Omental fat pad (tissue), 4 donors: ENCODE data around the gene PLXNA2. TPM values are rescaled to one million over a fixed set of nuclear protein-coding genes. Genes with fewer than 3 reads are reported as not detected.

Experiments used
- ATAC-seq: fragments of 150-250 bp; one replicate; pipeline ENCODE4 v1.9.1; 2016; ENCODE audit warnings: mild to moderate bottlenecking, moderate library complexity; ENCODE audit not compliant: low FRiP score
- DNase-seq: peaks from one replicate; pipeline ENCODE4 v3.0.0-alpha.2; 2019; ENCODE audit warnings: low spot score
- CTCF ChIP-seq, 3 donors: fragments of 450-650 bp; IDR thresholded peaks; one replicate each; pipeline ENCODE4 v1.5.1; 2016 to 2017; ENCODE audit warnings: antibody characterized with exemption in 3 of 3, mild to moderate bottlenecking in 3 of 3, moderate library complexity in 2 of 3
- total RNA-seq, 4 donors: library from RNA; depleted of rRNA; stranded (reverse); fragments of >200 nt; gene quantifications; one replicate each; pipeline ENCODE4 v1.1.0, GENCODE V29; 2016

PLXNA2 gene
- total RNA-seq, 4 donors from 2014 or later = 21.7 to 67.9 (median 36.8) TPM

DNA sequence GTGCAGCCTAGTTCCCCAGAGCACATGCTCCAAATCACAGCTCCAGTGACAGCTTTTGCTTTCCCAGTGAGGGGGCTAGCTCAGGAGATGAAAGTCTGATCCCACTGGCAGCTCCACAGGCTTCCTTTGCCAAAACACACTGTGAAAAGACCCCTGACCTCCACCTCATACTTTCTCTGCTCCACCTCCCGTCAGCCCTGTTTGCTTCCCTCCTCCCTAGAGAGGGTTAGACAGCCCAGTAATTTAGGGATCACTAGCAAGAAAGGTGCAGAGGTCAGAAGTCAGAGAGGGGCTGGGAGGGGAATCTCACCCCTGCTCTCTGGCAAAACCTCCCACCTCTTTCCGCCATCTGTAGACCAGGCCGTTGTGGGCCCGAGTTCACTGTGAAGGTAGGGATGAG is 62.8 kb downstream of the PLXNA2 start:
- ATAC-seq (no peak), DNase-seq (no peak)
- TF ChIP-seq CTCF (IDR thresholded peaks at IDR 0.05) = no peak

- ATAC-seq = no peak
- no peak for DNase-seq
- TF ChIP-seq CTCF (IDR thresholded peaks at IDR 0.05) = no peak
These were observed 63.8 kb downstream of the PLXNA2 start for GRCh38 chr1:208180421-208180820.

- TF ChIP-seq CTCF (IDR thresholded peaks at IDR 0.05) = no peak
- ATAC-seq (no peak), DNase-seq (no peak)
These were observed 64.2 kb downstream of the PLXNA2 start for GRCh38 chr1:208179961-208180409.

DNA sequence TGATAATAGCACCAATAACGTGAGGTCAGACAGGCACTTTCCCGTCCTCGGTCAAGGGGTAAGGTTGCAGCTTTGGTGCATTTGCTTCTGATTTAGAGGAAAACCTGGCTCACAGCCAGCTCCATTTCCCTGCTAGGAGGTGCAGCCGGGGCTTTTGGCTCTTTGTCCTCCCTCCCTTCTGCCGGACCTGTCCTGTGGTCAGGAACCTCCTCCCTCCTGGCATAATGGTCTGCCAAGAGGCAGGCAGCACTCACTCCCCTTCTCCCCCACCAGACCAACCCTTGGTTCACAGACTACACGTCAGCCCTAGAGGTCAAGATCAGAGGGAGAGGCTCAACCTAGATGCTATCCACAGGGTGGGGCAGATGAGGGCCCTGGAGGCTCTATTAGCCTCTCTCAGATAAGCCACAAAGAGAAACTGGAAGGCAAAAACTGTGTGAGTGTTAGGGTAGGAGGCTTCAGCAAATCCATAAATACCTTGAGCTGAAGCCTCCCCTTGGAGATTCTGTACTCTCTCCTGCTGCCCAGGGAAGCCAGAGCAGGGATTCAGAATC is 64.8 kb downstream of the PLXNA2 start:
- ATAC-seq (peak; percentile 18), DNase-seq (no peak)
- TF ChIP-seq CTCF (IDR thresholded peaks at IDR 0.05) = no peak

GRCh38 chr1:208178091-208178529 is 66.1 kb downstream of the PLXNA2 start:
- no peak for ATAC-seq
- no peak for DNase-seq
- no peak for TF ChIP-seq CTCF (IDR thresholded peaks at IDR 0.05)

- DNase-seq = no peak
- no peak for TF ChIP-seq CTCF (IDR thresholded peaks at IDR 0.05)
- ATAC-seq = no peak
These were observed 66.5 kb downstream of the PLXNA2 start for GRCh38 chr1:208177656-208178055.

GRCh38 chr1:208176649-208177048 is 67.5 kb downstream of the PLXNA2 start:
- DNase-seq (no peak), ATAC-seq (no peak)
- no peak for TF ChIP-seq CTCF (IDR thresholded peaks at IDR 0.05)
